MV-4-11 (cell line): ENCODE measurements around the gene GRK5.
A peak's percentile ranks its signal among the peaks of the same experiment; 100 is the strongest.

Experiments used
- DNase-seq: peaks from one replicate; lab custom pipeline; 2025; lab: John Stamatoyannopoulos, UW

The GRK5 gene

DNA sequence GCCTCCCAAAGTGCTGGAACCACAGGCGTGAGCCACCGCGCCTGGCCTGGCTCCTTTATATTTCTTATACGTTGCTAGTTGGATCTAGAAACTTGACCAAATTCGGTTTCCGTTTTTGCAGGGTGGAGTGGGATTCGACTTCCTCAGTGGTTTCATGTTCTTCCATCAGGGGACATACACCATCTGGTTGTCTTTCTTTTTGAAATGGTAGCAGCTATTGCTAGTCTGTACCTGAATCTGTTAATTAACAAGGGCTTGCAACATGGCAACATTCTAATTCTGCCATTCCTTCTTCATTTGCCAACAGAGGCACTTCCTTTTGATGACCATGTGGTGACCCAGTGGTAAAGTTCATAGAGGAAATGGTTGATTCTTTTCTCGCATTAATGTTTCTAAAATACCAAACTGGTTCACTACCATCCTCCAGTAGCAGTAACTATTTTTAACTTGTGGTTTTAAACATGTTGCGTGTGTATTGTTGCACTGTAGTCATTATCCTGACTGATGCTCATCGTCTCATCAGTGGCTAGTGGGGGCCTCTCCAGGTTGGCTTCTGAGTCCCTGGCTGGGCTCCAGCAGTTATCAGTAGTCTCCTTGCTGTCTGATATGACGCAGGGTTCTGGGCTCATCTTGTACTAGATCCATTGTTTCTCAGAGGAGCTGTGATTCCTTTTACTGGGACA, 175.9 kb downstream of the GRK5 start:
- DNase-seq = peak; percentile 94

DNA sequence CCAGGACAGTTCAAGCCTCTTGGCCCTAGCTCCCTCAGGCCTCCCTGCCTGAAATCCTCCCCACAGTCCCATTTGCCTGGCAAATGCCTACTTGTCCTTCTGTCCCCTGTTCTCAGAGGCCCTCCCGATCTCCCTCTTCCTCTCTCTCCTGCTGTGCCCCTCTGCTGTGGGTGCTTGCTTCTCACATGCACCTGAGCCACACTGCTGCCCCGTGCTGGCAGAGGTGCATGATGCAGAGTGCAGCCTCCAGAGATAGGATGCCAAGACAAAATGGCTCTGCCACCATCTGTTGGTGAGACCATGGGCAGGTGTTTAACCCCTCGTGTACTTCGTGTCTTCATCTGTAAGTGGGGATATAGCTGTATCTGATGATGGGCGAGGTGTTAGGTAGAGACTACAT, 176.8 kb downstream of the GRK5 start:
- no peak for DNase-seq

DNA sequence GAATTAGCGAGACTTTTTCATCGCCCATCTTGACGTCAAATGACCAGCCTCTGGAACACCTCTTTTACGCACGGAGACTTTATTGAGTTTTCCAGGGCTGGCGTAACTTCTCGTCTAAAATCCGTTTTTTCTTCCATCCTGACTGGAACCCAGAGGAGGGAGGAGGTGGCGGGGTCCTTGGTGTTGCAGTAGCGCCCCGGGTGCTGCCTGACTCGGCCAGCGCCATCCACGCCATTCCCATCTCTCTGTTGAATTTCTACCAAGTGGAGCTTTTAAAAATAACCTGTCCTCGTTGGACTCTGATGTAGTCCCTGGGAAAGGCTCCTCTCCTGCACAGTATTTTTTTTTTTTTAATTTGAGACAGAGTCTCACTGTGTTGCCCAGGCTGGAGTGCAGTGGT, 179.3 kb downstream of the GRK5 start:
- no peak for DNase-seq

GRCh38 chr10:119388849-119389345, 181.5 kb downstream of the GRK5 start:
- no peak for DNase-seq

GRCh38 chr10:119391440-119392251, 184.3 kb downstream of the GRK5 start:
- DNase-seq = no peak

GRCh38 chr10:119393019-119393418, 185.6 kb downstream of the GRK5 start:
- DNase-seq = no peak

DNA sequence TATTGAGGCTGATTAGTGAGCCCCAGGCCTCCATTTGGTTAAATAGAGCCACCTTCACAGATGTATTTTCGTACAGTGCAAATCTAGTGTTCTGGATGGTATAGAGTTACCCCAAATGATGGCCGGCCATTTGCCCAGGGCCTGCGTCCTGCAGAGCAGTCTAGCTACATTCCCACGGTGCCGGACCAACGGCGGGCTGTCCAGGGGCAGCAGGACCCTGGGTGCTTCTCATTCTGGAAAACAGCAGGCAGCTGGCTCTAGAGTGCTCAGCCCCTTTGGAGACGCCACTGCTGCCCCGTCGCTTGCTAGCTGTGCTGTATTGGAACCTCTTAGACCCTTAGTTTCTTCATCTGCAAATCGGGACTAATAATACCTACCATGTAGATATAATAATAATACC, 186.1 kb downstream of the GRK5 start:
- no peak for DNase-seq

DNA sequence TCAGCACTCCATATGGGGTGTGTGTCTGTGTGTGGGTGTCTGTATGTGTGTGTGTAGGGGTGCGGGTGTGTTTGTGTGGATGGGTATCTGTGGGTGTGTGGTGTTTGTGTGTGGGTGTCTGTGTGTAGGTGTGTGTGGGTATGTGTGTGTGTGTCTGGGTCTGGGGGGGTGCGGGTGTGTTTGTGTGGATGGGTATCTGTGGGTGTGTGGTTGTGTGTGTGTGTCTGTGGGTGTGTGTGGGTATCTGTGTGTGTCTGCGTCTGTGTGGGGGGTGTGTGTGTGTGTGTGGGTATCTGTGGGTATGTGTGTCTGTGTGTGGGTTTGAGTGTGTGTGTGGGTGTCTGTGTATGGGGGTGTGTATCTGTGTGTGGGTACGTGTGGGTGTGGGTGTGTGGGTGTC, 186.5 kb downstream of the GRK5 start:
- no peak for DNase-seq

DNA sequence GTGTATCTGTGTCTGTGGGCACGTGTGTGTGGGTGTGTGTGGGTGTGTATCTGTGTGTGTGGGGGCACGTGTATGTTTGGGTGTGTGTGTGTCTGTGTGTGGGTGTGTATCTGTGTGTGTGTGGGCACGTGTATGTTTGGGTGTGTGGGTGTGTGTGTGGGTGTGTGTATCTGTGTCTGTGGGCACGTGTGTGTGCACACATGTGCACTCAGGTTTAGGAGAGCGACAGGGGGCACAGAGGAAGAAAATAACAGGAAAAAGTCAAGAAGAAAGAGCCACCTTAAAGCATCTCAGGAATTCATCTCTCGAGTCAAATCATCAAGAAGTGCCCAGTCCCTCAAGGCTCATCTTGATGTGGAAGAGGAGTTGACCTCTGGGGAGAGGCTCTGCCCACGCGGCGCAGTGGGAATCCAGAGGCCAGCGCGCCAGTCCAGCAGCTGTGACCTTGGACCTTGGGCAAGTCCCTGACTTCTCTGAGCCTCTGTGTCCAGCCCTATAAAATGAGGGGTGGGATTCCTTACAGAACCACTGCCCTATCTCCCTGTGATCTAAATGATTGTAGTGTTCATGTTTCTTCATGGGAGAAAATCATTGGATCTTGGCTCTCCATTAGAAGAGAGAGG, 187.4 kb downstream of the GRK5 start:
- DNase-seq = no peak

- DNase-seq = peak; percentile 91
Observed at GRCh38 chr10:119395280-119396007, 188.1 kb downstream of the GRK5 start.

DNA sequence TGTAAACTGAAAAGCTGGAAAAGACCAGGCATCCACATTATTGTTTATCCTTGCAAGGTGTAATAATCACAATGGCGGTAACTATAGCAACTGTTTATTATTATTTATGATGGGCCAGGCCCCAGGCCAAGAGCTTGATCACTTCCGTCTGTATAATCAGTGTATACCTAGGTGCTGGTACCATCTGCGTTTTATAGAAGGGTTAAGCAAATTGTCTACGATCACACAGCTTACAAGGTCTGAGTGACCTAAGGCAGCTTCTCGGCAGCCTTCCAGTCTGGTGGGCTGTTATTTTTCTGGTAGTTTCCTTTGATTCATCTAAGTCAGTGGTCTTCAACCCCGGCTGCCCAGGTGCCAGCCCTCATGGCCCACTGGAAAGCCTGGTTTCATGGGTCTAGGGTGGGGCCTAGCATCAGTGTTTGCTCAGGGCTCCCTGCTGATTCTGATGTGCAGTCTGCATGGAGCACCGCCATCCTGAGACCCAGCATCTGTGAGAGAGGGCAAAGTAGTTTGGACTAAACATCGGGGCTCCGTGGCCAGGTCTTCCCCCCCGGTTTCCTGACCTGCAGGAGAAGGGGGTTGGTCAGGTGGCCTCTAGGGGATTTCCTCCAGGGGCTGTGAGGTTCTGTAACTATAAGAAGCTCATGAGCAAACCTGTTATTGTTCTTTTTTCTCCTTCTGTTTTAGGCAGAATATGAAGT, 188.8 kb downstream of the GRK5 start:
- no peak for DNase-seq

GRCh38 chr10:119396709-119397071, 189.3 kb downstream of the GRK5 start:
- no peak for DNase-seq

DNA sequence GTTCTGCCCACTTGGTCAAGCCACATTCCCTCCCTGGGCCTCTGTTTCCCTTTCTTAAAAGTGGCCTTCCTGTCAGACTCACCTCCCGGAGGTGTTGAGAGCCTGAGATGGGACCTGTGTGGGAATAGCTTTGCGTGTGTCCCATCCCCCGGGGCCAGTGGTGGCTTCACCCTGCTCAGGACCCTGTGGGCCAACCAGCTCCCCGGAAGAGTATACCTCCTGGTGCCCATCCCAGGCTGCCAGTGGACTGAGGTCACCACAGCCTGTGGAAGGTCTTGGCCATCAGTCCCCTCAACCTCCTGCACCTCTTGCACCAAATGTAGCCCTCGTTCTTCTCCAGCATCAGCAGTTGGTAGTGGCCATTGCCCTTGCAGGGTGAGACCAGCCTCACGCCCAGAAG, 190.0 kb downstream of the GRK5 start:
- no peak for DNase-seq

- no peak for DNase-seq
Observed at GRCh38 chr10:119398996-119399395, 191.6 kb downstream of the GRK5 start.

DNA sequence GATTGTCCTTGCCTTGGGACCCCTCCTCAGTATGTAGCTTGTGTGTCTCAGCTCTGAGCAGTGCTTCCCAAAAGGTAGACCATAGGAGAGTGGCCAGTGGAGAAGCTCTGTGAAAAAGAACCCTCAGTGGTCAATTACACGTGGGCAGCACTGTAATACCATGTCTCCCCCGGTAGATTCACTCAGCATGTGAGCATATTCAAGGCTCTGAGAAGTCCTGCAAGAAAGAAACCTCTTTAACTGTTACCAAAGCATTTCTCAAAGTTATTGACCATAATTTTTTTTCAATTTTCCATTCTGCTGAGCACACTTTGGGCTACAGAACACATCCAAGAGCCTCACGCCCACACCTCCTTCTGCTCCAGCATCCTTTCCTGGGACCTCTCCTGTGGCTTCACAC, 192.1 kb downstream of the GRK5 start:
- DNase-seq = no peak

- peak; percentile 95 for DNase-seq
Observed at GRCh38 chr10:119401671-119402395, 194.5 kb downstream of the GRK5 start.

GRCh38 chr10:119403921-119404320, 196.6 kb downstream of the GRK5 start:
- peak; percentile 58 for DNase-seq

GRCh38 chr10:119404719-119405519, 197.5 kb downstream of the GRK5 start:
- peak; percentile 73 for DNase-seq

DNA sequence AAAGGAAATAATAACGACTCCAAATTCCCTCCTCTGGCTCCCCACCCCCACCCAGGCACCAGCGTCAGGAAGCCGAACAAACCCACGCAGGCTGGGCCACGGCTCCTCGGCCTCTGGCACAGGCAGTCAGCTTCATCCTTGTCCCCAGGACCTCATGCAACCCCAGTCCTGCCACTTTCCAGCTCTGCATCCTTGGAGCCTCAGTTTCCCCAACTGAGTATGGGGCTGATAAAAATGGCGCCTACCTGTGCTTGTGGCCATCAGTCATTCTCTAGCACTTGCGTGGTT, 198.1 kb downstream of the GRK5 start:
- no peak for DNase-seq

DNA sequence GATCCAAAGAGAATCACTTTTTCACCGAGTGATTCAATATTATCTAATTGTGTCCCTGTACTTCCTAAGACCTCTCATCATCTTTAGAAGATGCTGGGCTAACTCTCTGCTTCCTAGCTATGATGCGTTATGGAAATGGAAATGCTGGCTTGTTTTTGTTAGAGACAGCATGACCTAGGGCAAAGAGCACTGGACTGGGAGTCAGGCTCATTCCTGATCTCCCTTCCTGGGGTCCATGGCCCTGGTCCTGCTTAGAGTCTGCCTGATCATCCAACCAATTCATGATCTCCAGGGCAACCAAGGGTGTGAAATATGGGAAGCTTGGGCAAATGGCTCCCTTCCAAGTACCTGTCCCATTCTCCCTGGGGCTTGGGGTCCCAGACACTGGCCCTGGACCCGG, 198.8 kb downstream of the GRK5 start:
- DNase-seq = no peak
